Retinal pigment epithelial cell (primary cell): ENCODE results near the gene PRB2.
"Not testable (repeated sequence)": the region's sequence is repeated elsewhere in the genome, so short reads cannot be mapped to it uniquely, and the experiment has no call there.

Experiments used
- DNase-seq: peaks from one replicate; pipeline ENCODE4 v3.0.0-alpha.2; 2010; ENCODE audit warnings: low read depth
- H3K4me3 ChIP-seq: 2 replicates; pipeline ENCODE4 v1.5.1; 2011; ENCODE audit warnings: mild to moderate bottlenecking, low read length, control low read depth, moderate library complexity
- TF ChIP-seq, protein P1 (sequence below): conservative IDR thresholded peaks from 2 replicates; pipeline ENCODE4 v1.5.1; 2011; ENCODE audit warnings: low read depth, low read length, control low read depth, inconsistent platforms

PRB2 gene

DNA sequence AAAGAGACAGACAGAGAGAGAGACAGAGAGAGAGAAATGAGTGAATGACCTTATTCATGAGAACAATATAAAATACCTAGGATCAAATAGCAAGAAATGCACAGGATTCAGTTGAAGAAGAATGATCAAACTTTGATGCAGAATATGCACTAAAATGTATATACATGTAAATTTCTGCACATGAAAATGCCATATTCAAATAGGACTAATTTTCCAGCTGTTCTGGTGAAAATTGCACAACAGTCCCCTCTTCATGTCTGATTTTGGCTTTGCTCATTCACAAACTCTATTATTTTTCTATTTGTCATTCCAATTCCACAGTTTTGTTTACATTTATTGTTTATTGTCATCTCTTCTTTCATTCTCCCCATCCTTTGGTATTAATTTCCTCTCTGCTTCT lies 34.2 kb downstream of the PRB2 start:
- TF ChIP-seq, protein P1, sequence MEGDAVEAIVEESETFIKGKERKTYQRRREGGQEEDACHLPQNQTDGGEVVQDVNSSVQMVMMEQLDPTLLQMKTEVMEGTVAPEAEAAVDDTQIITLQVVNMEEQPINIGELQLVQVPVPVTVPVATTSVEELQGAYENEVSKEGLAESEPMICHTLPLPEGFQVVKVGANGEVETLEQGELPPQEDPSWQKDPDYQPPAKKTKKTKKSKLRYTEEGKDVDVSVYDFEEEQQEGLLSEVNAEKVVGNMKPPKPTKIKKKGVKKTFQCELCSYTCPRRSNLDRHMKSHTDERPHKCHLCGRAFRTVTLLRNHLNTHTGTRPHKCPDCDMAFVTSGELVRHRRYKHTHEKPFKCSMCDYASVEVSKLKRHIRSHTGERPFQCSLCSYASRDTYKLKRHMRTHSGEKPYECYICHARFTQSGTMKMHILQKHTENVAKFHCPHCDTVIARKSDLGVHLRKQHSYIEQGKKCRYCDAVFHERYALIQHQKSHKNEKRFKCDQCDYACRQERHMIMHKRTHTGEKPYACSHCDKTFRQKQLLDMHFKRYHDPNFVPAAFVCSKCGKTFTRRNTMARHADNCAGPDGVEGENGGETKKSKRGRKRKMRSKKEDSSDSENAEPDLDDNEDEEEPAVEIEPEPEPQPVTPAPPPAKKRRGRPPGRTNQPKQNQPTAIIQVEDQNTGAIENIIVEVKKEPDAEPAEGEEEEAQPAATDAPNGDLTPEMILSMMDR, result no peak
- no peak for DNase-seq
- H3K4me3 ChIP-seq, result no peak overlapping the region

DNA sequence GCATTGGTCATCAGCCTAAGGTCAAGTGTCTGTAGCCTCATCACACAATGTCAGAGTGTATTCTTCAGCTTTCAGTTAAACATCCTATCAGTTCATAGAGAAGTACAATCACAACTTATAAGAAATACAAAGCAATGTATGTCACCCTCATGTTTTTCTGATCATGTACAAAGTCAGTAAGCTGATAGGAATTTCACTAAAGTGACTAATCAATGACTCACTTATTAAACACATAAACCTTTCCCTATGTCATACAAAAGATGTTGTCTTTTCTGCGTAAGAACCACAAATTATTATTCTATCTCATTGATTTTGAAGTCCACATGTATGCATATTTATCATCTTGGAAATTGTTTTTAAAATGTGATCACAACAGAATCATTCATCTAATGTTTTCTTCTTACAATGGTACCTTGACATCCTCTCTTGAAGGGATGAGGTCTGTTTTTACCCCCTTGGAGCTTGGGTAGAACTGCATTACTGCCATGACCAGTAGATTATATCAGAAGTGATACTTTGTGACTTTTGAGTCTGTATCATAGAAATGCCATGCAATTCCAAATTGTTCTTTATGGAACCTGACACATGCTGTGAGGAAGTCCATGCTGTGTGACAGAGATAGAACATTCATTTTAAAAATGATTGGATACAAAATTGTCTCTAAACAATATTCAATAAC lies 35.0 kb downstream of the PRB2 start:
- not testable (repeated sequence) for DNase-seq, H3K4me3 ChIP-seq

DNA sequence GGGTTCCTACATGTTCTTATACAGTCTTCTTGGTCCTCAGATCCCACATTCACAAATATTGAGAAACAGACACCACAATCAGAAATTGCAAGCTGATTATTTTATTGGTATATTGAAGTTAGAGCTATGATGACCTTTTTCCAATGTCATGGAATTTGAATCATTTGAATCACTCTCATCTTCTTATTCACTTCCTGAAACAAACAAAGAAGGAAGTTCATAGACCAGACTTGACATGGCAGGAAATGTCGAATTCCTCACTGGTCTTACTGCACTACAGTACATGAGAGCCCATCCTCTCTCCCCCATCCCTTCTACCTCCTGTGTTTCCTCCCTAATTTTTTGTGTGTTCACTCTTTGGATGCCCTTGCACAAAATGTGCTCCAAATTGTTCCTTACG lies 43.6 kb downstream of the PRB2 start:
- not testable (repeated sequence) for H3K4me3 ChIP-seq, DNase-seq

DNA sequence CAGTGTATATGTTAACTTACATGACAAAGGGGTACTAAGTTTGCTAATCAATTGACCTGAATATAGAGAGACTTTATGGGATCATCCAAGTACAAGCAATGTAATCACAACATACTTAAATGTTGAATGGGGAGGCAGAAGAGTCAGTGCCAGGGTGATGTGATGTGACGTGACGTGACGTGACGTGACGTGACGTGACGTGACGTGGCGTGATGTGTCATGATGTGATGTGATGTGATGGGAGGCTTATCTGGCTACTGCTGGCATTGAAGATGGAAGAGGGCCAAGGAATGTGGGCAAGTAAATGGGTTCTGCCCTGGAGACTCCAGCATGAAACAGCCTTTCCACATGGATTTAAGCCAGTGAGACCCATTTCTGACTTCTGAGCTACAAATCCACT lies 46.9 kb downstream of the PRB2 start:
- no peak for DNase-seq
- TF ChIP-seq, protein P1, result no peak
- no peak overlapping the region for H3K4me3 ChIP-seq

DNA sequence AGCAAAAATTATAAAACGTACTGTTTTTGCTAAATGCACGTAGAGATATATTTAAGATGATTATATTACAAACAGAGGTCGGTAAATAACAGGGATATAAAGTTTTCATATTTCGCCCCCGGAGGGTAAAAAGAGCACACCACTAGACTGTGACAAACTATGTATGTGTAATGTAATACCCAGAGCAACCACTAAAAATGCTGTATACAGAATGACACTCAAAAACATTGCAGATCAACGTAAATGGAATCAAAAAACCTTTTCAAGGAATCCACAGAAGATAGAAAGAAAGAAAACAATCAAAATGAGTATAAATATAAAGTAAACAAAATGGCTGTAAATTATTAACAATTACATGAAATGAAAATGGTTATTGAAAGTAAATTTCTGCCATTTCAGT lies 47.6 kb downstream of the PRB2 start:
- no peak overlapping the region for H3K4me3 ChIP-seq
- TF ChIP-seq, protein P1, result peak; percentile 7
- DNase-seq, result no peak

DNA sequence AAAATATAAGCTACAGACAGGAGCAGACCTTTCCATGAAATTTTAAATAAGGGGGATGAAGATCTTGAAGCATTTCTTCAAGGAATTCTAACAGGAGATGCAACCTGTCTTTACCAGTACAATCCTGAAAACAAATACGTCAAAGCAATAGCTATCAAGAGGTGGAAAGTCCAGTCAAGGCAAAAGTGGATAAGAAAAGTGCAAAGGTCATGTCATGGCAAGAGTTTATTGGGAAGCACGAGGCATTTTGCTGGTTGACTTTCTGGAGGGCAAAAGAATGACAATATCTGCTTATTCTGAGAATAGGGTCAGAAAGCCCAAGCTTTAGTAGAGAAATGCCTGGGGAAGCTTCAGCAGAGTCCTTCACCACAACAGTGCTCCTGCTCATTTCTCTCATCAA lies 50.9 kb downstream of the PRB2 start:
- TF ChIP-seq, protein P1, result no peak
- no peak for DNase-seq
- H3K4me3 ChIP-seq, result no peak overlapping the region
